Adipocyte (in vitro differentiated cells): Measurements from ENCODE around the gene DGKZ.

Source experiments
- DNase-seq: peaks from one replicate; pipeline ENCODE4 v3.0.0-alpha.2; 2015; ENCODE audit warnings: low read depth
- H3K27me3 ChIP-seq: replicated peaks from 2 replicates; pipeline ENCODE4 v1.7.0; 2013; ENCODE audit warnings: mild to moderate bottlenecking, low read length, moderate library complexity; ENCODE audit not compliant: control insufficient read depth, insufficient read depth
- H3K36me3 ChIP-seq: 2 replicates; pipeline ENCODE4 v1.7.0; 2013; ENCODE audit warnings: low read length, mild to moderate bottlenecking, moderate library complexity; ENCODE audit not compliant: control insufficient read depth, insufficient read depth, severe bottlenecking
- H3K4me1 ChIP-seq: 2 replicates; pipeline ENCODE4 v1.7.0; 2013; ENCODE audit warnings: mild to moderate bottlenecking, low read length, moderate library complexity; ENCODE audit not compliant: control insufficient read depth, insufficient read depth
- H3K4me3 ChIP-seq: 2 replicates; pipeline ENCODE4 v1.7.0; 2013; ENCODE audit warnings: mild to moderate bottlenecking, low read length, moderate library complexity
- H3K9ac ChIP-seq: 2 replicates; pipeline ENCODE4 v1.7.0; 2013; ENCODE audit warnings: mild to moderate bottlenecking, low read length, moderate library complexity
- H3K9me3 ChIP-seq: 2 replicates; pipeline ENCODE4 v1.7.0; 2013; ENCODE audit warnings: mild to moderate bottlenecking, low read length, moderate library complexity; ENCODE audit not compliant: control insufficient read depth

DGKZ gene

GRCh38 chr11:46410021-46410420, 62.8 kb downstream of the DGKZ start:
- H3K27me3 ChIP-seq = no peaks in the 10 kb centered on the region
- peaks cover 2% of the 10 kb centered on the region for H3K4me1 ChIP-seq
- peaks cover 61% of the 10 kb centered on the region for H3K36me3 ChIP-seq
- no peak overlapping the region for H3K4me3 ChIP-seq
- no peaks in the 10 kb centered on the region for H3K9me3 ChIP-seq
- no peak overlapping the region for H3K9ac ChIP-seq
- DNase-seq = no peak

- H3K9ac ChIP-seq = no peak overlapping the region
- no peaks in the 10 kb centered on the region for H3K9me3 ChIP-seq
- no peak for DNase-seq
- peaks cover 14% of the 10 kb centered on the region for H3K4me1 ChIP-seq
- peaks cover 61% of the 10 kb centered on the region for H3K36me3 ChIP-seq
- H3K4me3 ChIP-seq = no peak overlapping the region
- no peaks in the 10 kb centered on the region for H3K27me3 ChIP-seq
Measured at GRCh38 chr11:46413760-46414465, 66.7 kb downstream of the DGKZ start.

- Histone ChIP-seq H3K27me3 (no peaks in the 10 kb centered on the region), H3K9ac (no peak overlapping the region), H3K4me3 (no peak overlapping the region), H3K9me3 (no peaks in the 10 kb centered on the region), H3K4me1 (peaks cover 14% of the 10 kb centered on the region), H3K36me3 (peaks cover 61% of the 10 kb centered on the region)
- no peak for DNase-seq
Measured at GRCh38 chr11:46414466-46414796, 67.2 kb downstream of the DGKZ start.

GRCh38 chr11:46414879-46415278, 67.6 kb downstream of the DGKZ start:
- no peaks in the 10 kb centered on the region for H3K9me3 ChIP-seq
- peaks cover 14% of the 10 kb centered on the region for H3K4me1 ChIP-seq
- no peak overlapping the region for H3K9ac ChIP-seq
- no peak overlapping the region for H3K4me3 ChIP-seq
- no peaks in the 10 kb centered on the region for H3K27me3 ChIP-seq
- DNase-seq = no peak
- H3K36me3 ChIP-seq = peaks cover 61% of the 10 kb centered on the region

GRCh38 chr11:46417711-46418110, 70.4 kb downstream of the DGKZ start:
- Histone ChIP-seq H3K4me3 (no peak overlapping the region), H3K27me3 (no peaks in the 10 kb centered on the region), H3K9me3 (no peaks in the 10 kb centered on the region), H3K9ac (no peak overlapping the region), H3K36me3 (peaks cover 82% of the 10 kb centered on the region), H3K4me1 (peaks cover 14% of the 10 kb centered on the region)
- no peak for DNase-seq

- Histone ChIP-seq H3K36me3 (peaks cover 78% of the 10 kb centered on the region), H3K9me3 (no peaks in the 10 kb centered on the region), H3K4me3 (no peak overlapping the region), H3K27me3 (no peaks in the 10 kb centered on the region), H3K4me1 (peaks cover 14% of the 10 kb centered on the region), H3K9ac (no peak overlapping the region)
- no peak for DNase-seq
Measured at GRCh38 chr11:46418751-46419150, 71.5 kb downstream of the DGKZ start.

GRCh38 chr11:46420513-46420912, 73.2 kb downstream of the DGKZ start:
- H3K27me3 ChIP-seq = no peaks in the 10 kb centered on the region
- no peak overlapping the region for H3K4me3 ChIP-seq
- DNase-seq = no peak
- peaks cover 71% of the 10 kb centered on the region for H3K36me3 ChIP-seq
- no peak overlapping the region for H3K9ac ChIP-seq
- H3K4me1 ChIP-seq = peaks cover 14% of the 10 kb centered on the region
- H3K9me3 ChIP-seq = no peaks in the 10 kb centered on the region

GRCh38 chr11:46421257-46421880, 74.1 kb downstream of the DGKZ start:
- Histone ChIP-seq H3K4me1 (peaks cover 5% of the 10 kb centered on the region), H3K27me3 (no peaks in the 10 kb centered on the region), H3K36me3 (peaks cover 71% of the 10 kb centered on the region), H3K4me3 (no peak overlapping the region), H3K9me3 (no peaks in the 10 kb centered on the region), H3K9ac (no peak overlapping the region)
- DNase-seq = no peak

GRCh38 chr11:46422588-46422987, 75.3 kb downstream of the DGKZ start:
- Histone ChIP-seq H3K4me1 (no peaks in the 10 kb centered on the region), H3K9me3 (no peaks in the 10 kb centered on the region), H3K27me3 (no peaks in the 10 kb centered on the region), H3K4me3 (no peak overlapping the region), H3K9ac (no peak overlapping the region), H3K36me3 (peaks cover 59% of the 10 kb centered on the region)
- DNase-seq = no peak

- Histone ChIP-seq H3K27me3 (no peaks in the 10 kb centered on the region), H3K4me3 (no peak overlapping the region), H3K36me3 (peaks cover 52% of the 10 kb centered on the region), H3K4me1 (peaks cover 22% of the 10 kb centered on the region), H3K9me3 (no peaks in the 10 kb centered on the region), H3K9ac (no peak overlapping the region)
- DNase-seq = no peak
Measured at GRCh38 chr11:46426233-46426991, 79.1 kb downstream of the DGKZ start.

- Histone ChIP-seq H3K4me1 (peaks cover 23% of the 10 kb centered on the region), H3K27me3 (no peaks in the 10 kb centered on the region), H3K36me3 (peaks cover 51% of the 10 kb centered on the region), H3K4me3 (no peak overlapping the region), H3K9me3 (no peaks in the 10 kb centered on the region), H3K9ac (no peak overlapping the region)
- no peak for DNase-seq
Measured at GRCh38 chr11:46427364-46427763, 80.1 kb downstream of the DGKZ start.
